ENCODE results near the gene LAMA1.

DNA sequence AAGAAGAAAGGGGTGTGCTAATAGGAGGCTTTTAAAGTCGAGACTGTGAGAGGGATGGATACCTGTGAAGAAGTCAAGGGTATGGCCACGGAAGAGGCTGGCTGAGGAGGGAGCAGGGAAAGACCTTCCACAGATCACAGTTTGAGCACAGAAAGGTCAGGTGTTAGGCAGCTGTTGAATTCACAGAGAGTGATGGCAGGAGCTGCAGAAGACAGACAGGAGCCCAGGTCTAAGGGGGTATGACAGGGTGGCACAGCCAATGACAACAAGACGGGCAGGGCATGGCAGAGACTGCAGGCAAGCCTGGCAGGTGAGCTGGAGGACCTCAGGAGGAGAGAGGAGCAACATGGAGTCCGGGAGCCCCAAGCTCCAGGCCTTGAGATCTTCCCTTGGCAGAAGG is 163.1 kb downstream of the LAMA1 start:
- TF ChIP-seq EZH2 (IDR thresholded peaks at IDR 0.05; ENCODE audit: low read depth, low read length, severe bottlenecking): no peak
- TF ChIP-seq, protein P1, sequence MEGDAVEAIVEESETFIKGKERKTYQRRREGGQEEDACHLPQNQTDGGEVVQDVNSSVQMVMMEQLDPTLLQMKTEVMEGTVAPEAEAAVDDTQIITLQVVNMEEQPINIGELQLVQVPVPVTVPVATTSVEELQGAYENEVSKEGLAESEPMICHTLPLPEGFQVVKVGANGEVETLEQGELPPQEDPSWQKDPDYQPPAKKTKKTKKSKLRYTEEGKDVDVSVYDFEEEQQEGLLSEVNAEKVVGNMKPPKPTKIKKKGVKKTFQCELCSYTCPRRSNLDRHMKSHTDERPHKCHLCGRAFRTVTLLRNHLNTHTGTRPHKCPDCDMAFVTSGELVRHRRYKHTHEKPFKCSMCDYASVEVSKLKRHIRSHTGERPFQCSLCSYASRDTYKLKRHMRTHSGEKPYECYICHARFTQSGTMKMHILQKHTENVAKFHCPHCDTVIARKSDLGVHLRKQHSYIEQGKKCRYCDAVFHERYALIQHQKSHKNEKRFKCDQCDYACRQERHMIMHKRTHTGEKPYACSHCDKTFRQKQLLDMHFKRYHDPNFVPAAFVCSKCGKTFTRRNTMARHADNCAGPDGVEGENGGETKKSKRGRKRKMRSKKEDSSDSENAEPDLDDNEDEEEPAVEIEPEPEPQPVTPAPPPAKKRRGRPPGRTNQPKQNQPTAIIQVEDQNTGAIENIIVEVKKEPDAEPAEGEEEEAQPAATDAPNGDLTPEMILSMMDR (IDR thresholded peaks at IDR 0.05; ENCODE audit: control extremely low read depth in 1 of 3, insufficient read depth in 1 of 3, low read depth in 1 of 3, low read length in 3 of 3): no peak
- no peak for TF ChIP-seq POLR2A (IDR thresholded peaks at IDR 0.05; ENCODE audit: control extremely low read depth in 1 of 2, low read depth in 2 of 2, low read length in 2 of 2)
- no peak for TF ChIP-seq POLR2AphosphoS5 (IDR thresholded peaks at IDR 0.05; ENCODE audit: low read depth, low read length)
- no peak for TF ChIP-seq CHD2 (IDR thresholded peaks at IDR 0.05; ENCODE audit: low read length)
- no peak for TF ChIP-seq RFX5 (IDR thresholded peaks at IDR 0.05; ENCODE audit: borderline replicate concordance, low read depth, low read length)
- no peak for TF ChIP-seq RAD21 (IDR thresholded peaks at IDR 0.05 in 1 of 2, conservative IDR thresholded peaks at IDR 0.05 in 1 of 2; ENCODE audit: low read depth in 2 of 2, low read length in 2 of 2)

Measured in H1 (cell line).